MCF 10A (cell line): ENCODE measurements around the gene GFAP. TPM values are rescaled to one million over a fixed set of nuclear protein-coding genes. Genes with fewer than 3 reads are reported as not detected.

ENCODE experiments used
- BruUV-seq: library from RNA; stranded (reverse); fragments of 400-500 nt; replicated peaks from 2 replicates; lab custom pipeline; 2021; lab: Mats Ljungman, UMichigan
- CTCF ChIA-PET: fragments of 300-600 bp; sonication (Branson Sonifier 250); formaldehyde crosslinking; extraction: SDS; loops from one replicate; lab custom pipeline; 2021; ENCODE audit warnings: antibody characterized with exemption, inconsistent platforms; lab: Yijun Ruan, JAX
- POLR2A ChIA-PET: fragments of 300-600, 350-650 bp; sonication (Branson Sonifier 250); formaldehyde crosslinking; extraction: SDS; loops from one replicate; lab custom pipeline; 2020; ENCODE audit warnings: antibody characterized with exemption, inconsistent platforms; lab: Yijun Ruan, JAX
- DNase-seq: peaks from one replicate; pipeline ENCODE4 v3.0.0-alpha.2; 2018; ENCODE audit not compliant: unreplicated experiment
- H3K27ac Mint-ChIP-seq: one replicate; pipeline ENCODE4 v1.8.0; 2022; ENCODE audit warnings: mild to moderate bottlenecking, low read depth, mixed read lengths; ENCODE audit not compliant: unreplicated experiment
- H3K27me3 Mint-ChIP-seq: one replicate; pipeline ENCODE4 v1.8.0; 2022; ENCODE audit warnings: mixed read lengths; ENCODE audit not compliant: insufficient read depth, unreplicated experiment
- H3K36me3 Mint-ChIP-seq: one replicate; pipeline ENCODE4 v1.8.0; 2022; ENCODE audit warnings: mild to moderate bottlenecking, moderate library complexity, mixed read lengths; ENCODE audit not compliant: insufficient read depth, unreplicated experiment
- H3K4me1 Mint-ChIP-seq: one replicate; pipeline ENCODE4 v1.8.0; 2022; ENCODE audit warnings: mixed read lengths; ENCODE audit not compliant: insufficient read depth, unreplicated experiment
- H3K4me3 Mint-ChIP-seq: one replicate; pipeline ENCODE4 v1.8.0; 2022; ENCODE audit warnings: mild to moderate bottlenecking, moderate library complexity, mixed read lengths; ENCODE audit not compliant: unreplicated experiment
- H3K9me3 Mint-ChIP-seq: one replicate; pipeline ENCODE4 v1.8.0; 2022; ENCODE audit warnings: mixed read lengths; ENCODE audit not compliant: unreplicated experiment
- intact Hi-C: fragments of 100-400 bp; cut with micrococcal nuclease; formaldehyde crosslinking; loops from 2 replicates; pipeline ENCODE4 v1.14.1; 2022
- total RNA-seq: library from RNA; stranded (reverse); gene quantifications from 2 replicates; pipeline ENCODE4 v1.2.3, GENCODE V29; 2022
- TF ChIP-seq, protein P1 (sequence below): fragments of 200-600 bp; IDR thresholded peaks from one replicate; pipeline ENCODE4 v1.8.0; 2022; ENCODE audit warnings: antibody characterized with exemption, mild to moderate bottlenecking; ENCODE audit not compliant: unreplicated experiment

The GFAP gene
- total RNA-seq, 1 experiment from 2014 or later, result not detected

DNA sequence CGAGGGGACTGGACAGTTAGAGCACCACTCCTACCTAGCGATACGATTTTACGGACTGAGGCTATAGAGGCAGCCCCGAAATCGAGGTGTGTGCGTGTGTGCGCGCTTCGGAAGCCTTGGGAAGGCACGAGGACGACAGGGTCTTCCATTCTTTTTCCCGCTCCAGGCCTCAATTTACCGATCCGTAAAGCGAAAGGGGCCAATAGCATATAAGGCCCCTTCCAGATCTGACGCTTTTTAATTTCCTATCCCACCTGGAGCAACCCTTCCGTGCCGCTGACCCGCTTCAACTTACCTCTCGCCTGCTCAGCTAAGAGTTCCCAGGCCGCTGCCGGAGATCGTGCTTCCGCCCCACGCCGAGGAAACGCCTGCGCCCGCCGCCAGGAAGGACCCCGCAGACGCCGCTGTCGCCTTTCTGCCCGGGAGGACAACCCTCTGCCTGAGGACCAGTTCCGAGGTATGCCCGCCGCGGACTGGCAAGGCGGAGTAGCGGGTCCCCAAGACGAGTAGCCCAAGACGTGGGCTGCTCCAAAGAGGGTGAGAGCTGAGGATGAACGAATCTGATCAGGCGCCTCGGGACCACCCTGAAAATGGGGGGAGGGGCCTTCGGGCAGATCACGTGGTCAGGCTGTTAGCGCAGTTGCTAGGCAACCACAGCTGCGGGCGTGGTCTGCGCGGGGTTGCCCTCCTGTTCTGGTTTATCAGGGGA is 16.1 kb downstream of the GFAP start, which contains the start of gene EFTUD2:
TSS of gene EFTUD2 (minus strand) at position 372 of the 709 bp plus-strand sequence. CDS start 4,924 bp downstream, outside the sequence.
- H3K9me3 Mint-ChIP-seq, result no peaks in the 10 kb centered on the region
- ChIA-PET CTCF (interaction anchor here (0.6 to 6.7 kb wide), 13 partner anchors 10 to 299 kb away, joined by 3 to 29 read pairs (median 3); partner anchors contain the start of gene ACBD4), POLR2A (interaction anchor here (0.5 to 4.1 kb wide), 40 partner anchors 10 to 421 kb away, joined by 3 to 21 read pairs (median 5); partner anchors contain the start of genes ACBD4, DCAKD, HEXIM1 and KIF18B)
- peaks cover 21% of the 10 kb centered on the region for H3K4me1 Mint-ChIP-seq
- peak; percentile 87 for DNase-seq
- H3K36me3 Mint-ChIP-seq, result peaks cover 20% of the 10 kb centered on the region
- TF ChIP-seq, protein P1, sequence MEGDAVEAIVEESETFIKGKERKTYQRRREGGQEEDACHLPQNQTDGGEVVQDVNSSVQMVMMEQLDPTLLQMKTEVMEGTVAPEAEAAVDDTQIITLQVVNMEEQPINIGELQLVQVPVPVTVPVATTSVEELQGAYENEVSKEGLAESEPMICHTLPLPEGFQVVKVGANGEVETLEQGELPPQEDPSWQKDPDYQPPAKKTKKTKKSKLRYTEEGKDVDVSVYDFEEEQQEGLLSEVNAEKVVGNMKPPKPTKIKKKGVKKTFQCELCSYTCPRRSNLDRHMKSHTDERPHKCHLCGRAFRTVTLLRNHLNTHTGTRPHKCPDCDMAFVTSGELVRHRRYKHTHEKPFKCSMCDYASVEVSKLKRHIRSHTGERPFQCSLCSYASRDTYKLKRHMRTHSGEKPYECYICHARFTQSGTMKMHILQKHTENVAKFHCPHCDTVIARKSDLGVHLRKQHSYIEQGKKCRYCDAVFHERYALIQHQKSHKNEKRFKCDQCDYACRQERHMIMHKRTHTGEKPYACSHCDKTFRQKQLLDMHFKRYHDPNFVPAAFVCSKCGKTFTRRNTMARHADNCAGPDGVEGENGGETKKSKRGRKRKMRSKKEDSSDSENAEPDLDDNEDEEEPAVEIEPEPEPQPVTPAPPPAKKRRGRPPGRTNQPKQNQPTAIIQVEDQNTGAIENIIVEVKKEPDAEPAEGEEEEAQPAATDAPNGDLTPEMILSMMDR, result no peak
- BruUV-seq, result no TSS peak
- intact Hi-C loops, result no loop called here
- H3K27me3 Mint-ChIP-seq, result no peaks in the 10 kb centered on the region
- peak within 1 kb of the TSS; percentile 80 for H3K4me3 Mint-ChIP-seq
- H3K27ac Mint-ChIP-seq, result peak within 1 kb of the TSS; percentile 99

- H3K36me3 Mint-ChIP-seq, result peaks cover 25% of the 10 kb centered on the region
- no peaks in the 10 kb centered on the region for H3K27me3 Mint-ChIP-seq
- H3K4me3 Mint-ChIP-seq, result peak overlapping the region; percentile 80
- POLR2A ChIA-PET, result interaction anchor here (0.5 to 4.1 kb wide), 36 partner anchors 9 to 273 kb away, joined by 3 to 21 read pairs (median 5); partner anchors contain the start of genes ACBD4, DCAKD, HEXIM1 and NMT1
- CTCF ChIA-PET, result interaction anchor here (0.6 to 1.6 kb wide), 9 partner anchors 9 to 237 kb away, joined by 3 to 8 read pairs (median 3); partner anchors contain the start of gene ACBD4
- TF ChIP-seq, protein P1, result no peak
- H3K4me1 Mint-ChIP-seq, result peaks cover 21% of the 10 kb centered on the region
- intact Hi-C loops, result no loop called here
- H3K27ac Mint-ChIP-seq, result peak overlapping the region; percentile 99
- DNase-seq, result peak; percentile 34
- H3K9me3 Mint-ChIP-seq, result no peaks in the 10 kb centered on the region
- TSS peak; percentile 83 for BruUV-seq
These were observed 16.6 kb downstream of the GFAP start for GRCh38 chr17:44898768-44899073.

DNA sequence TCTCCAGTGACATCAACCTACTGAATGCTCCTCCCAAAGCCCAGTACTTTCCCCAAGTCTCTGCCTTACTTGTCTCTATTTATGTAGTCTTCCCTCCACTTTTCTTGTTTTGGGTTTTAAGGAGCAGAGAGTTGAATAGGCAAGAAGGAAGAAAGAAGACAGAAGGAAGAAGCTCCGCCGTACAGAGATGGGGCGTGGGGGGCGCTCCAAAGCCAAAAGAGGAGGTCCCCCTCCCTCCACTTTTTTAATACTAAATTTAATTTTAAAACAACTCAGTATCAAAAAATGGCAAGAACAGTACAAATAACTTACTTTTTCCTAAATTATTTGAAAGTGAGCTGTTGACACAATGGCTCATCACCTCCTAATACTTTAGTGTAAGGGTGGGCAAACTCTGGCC is 20.7 kb downstream of the GFAP start:
- BruUV-seq, result no TSS peak
- H3K27me3 Mint-ChIP-seq, result no peaks in the 10 kb centered on the region
- peaks cover 47% of the 10 kb centered on the region for H3K36me3 Mint-ChIP-seq
- ChIA-PET POLR2A (interaction anchor here (0.7 to 1.5 kb wide), 3 partner anchors 10 to 208 kb away, joined by 3 to 4 read pairs (median 3); no protein-coding TSS in a partner anchor), CTCF (interaction anchor here (0.7 to 1.2 kb wide), 4 partner anchors 16 to 35 kb away, joined by 3 to 6 read pairs (median 4); no protein-coding TSS in a partner anchor)
- no peak overlapping the region for H3K27ac Mint-ChIP-seq
- no peak for DNase-seq
- H3K4me1 Mint-ChIP-seq, result peaks cover 6% of the 10 kb centered on the region
- H3K4me3 Mint-ChIP-seq, result no peak overlapping the region
- intact Hi-C loops, result no loop called here
- H3K9me3 Mint-ChIP-seq, result no peaks in the 10 kb centered on the region
- TF ChIP-seq, protein P1, result no peak

DNA sequence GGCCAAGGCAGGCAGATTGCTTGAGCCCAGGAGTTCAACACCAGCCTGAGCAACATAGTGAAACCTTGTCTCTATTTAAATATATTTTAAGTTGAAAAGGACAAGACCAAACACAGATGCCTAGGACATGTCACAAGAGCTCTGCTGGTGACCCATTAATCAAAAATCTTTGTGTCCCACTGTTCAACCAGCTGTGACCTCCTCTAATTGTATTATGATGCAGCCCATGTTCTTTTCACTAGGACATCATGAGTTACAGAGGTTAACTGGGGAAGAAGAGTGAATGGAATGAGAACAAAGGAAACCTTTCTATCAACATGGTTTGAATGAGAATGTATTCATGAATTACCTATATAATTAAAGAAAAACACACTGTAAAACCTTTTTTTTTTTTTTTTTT is 23.1 kb downstream of the GFAP start:
- no peaks in the 10 kb centered on the region for H3K4me1 Mint-ChIP-seq
- DNase-seq, result no peak
- no peaks in the 10 kb centered on the region for H3K27me3 Mint-ChIP-seq
- TF ChIP-seq, protein P1, result no peak
- no peaks in the 10 kb centered on the region for H3K9me3 Mint-ChIP-seq
- POLR2A ChIA-PET, result no interaction called here
- peaks cover 47% of the 10 kb centered on the region for H3K36me3 Mint-ChIP-seq
- no peak overlapping the region for H3K27ac Mint-ChIP-seq
- no TSS peak for BruUV-seq
- H3K4me3 Mint-ChIP-seq, result no peak overlapping the region
- intact Hi-C loops, result no loop called here
- CTCF ChIA-PET, result interaction anchor here (0.6 to 2.9 kb wide), 4 partner anchors 10 to 140 kb away, joined by 3 to 13 read pairs (median 4); no protein-coding TSS in a partner anchor
